GM18951 (cell line): ENCODE data around the gene IPO4.
"Not testable (repeated sequence)": the region's sequence is repeated elsewhere in the genome, so short reads cannot be mapped to it uniquely, and the experiment has no call there.

Source experiments
- POLR2A ChIP-seq: IDR thresholded peaks from 4 replicates; pipeline ENCODE4 v1.6.1; 2011; ENCODE audit warnings: mild to moderate bottlenecking; ENCODE audit not compliant: insufficient read length, insufficient read depth; ENCODE audit errors: extremely low read depth
- in situ Hi-C: fragments of 300-500 bp; cut with MboI; formaldehyde crosslinking; loops from one replicate; pipeline ENCODE4 v1.12.0; 2022; ENCODE audit warnings: low sequenced_read_pairs, mixed read lengths, inconsistent platforms; ENCODE audit not compliant: unreplicated experiment

Gene IPO4

GRCh38 chr14:24207104-24207551 lies 18.5 kb upstream of the IPO4 start:
- TF ChIP-seq POLR2A, result no peak
- in situ Hi-C loops, result no loop called here

DNA sequence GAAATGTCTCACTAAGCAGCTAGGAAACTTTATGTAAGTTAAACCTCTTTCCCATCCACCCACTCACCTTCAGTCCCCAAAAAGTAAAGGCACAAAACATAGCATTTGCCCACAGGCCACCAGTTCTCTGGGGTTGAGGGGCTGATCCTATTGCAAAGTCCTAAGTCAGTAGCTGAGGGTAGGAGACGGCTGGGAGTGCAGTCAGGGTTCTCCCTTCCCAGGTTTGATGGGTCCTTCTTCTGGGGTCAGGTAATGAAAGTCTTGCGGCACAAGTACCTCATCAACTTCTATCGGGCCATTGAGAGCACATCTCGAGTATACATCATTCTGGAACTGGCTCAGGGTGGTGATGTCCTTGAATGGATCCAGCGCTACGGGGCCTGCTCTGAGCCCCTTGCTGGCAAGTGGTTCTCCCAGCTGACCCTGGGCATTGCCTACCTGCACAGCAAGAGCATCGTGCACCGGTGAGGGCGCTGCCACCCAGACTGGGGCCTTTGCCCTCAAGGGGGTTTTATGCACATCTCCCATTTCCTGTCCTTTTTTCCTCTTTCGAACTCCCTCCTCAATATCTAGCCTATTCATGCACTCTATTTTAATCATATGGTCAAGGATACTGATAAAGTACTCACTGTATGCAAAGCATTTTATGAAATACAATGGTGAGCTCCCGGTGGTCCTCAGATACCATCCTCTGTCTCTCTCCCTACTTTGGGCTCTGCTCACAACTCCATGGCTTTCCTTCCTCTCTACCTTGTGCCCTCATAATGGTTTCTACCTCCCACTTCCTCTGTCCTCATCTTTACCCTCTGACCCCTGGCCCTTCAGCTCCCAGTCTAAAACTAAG lies 17.9 kb upstream of the IPO4 start:
- TF ChIP-seq POLR2A, result no peak
- in situ Hi-C loops, result no loop called here

DNA sequence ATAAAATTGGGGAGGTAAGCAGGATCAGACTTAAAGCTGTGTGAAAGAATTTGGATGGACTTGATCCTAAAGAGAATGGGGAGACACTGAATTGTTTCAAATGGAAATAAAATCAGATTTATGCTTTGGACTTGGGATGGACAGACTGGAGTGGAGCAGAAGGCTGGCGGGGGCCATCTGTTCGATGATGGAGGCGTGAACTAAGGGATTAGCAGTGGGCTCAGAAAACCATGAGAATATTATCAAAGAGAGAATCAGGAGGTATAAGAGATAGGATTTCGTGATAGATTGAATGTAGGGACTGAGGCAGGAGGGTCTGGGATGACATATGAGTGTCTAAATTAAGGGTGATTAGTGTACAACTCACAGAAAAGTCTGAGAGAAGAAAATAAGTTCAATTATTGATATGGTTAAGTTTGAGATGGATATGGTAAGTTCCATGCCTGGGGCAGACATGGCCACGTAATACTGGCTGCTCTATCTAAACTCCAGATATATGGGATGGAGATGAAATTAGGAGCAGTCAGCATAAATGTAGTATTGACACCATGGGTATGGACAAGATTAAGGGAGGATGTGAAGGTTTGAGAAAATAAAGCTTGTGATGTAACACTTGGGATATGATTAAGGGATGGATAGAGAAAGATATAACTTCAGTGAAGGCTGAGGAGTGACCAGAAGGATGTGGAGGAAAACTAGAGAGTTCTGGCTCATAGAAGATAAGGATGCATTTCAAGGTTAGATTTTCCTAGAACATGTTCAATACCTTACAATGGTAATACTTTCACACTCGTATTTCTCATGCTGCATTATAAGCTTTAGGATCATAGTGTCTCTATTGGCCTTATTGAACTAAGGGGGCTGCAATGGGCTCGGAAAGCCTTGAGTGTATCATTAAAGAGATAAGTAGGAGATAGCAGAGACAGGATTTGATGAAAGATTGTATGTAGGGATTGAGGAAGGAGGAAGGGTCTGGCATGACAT lies 15.8 kb upstream of the IPO4 start:
- in situ Hi-C loops, result no loop called here
- no peak for TF ChIP-seq POLR2A

DNA sequence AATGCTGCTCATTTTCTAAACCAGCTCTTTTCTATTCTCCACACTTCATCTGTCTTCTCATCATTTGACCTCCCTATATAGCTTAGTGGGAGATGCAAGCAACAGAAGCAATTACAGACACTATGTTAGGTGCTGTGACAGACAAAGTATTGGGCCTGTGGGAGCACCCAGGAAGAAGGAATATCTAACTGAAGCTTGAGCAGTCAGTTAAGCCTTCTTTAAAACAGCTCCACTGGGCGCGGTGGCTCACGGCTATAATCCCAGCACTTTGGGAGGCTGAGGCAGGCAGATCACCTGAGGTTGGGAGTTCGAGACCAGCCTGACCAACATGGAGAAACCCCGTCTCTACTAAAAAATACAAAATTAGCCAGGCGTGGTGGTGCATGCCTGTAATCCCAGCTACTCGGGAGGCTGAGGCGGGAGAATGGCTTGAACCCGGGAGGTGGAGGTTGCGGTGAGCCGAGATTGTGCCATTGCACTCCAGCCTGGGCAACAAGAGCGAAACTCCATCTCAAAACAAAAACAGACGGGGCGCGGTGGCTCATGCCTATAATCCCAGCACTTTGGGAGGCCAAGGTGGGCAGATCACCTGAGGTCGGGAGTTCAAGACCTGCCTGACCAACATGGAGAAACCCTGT lies 14.8 kb upstream of the IPO4 start:
- in situ Hi-C loops, result not testable (repeated sequence)

- in situ Hi-C loops, result not testable (repeated sequence)
Observed at GRCh38 chr14:24202538-24202937, 13.9 kb upstream of the IPO4 start.

- no peak for TF ChIP-seq POLR2A
- in situ Hi-C loops, result no loop called here
Observed at GRCh38 chr14:24198814-24199524, 10.4 kb upstream of the IPO4 start.

DNA sequence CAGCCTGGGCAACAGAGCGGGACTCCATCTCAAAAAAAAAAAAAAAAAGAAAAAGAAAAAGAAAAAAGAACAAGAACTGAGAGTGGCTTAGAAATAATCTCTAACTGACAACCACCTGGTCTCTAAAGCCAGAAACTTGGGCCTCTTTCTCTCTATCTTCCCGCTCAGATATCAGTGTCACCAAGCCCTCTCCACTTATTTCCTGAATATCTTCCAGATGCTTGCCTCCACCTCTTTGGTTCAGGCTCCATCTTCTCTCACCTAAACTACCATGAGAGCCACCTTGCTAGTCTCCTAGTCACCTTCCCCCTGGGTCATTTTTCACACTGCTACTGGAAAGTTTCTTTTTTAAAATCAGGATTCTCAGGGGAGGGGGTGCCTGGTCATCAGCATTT lies 8.4 kb upstream of the IPO4 start:
- in situ Hi-C loops, result no loop called here
- TF ChIP-seq POLR2A, result no peak

GRCh38 chr14:24196071-24197055 lies 7.7 kb upstream of the IPO4 start:
- TF ChIP-seq POLR2A, result no peak
- in situ Hi-C loops, result no loop called here

- in situ Hi-C loops, result no loop called here
- peak; percentile 68 for TF ChIP-seq POLR2A
Observed at GRCh38 chr14:24195186-24196070, 6.8 kb upstream of the IPO4 start, which contains the start of gene TM9SF1. Gene TM9SF1, minus strand, starts transcription at chr14:24195441. Its CDS starts 422 bp downstream, at chr14:24195019.

DNA sequence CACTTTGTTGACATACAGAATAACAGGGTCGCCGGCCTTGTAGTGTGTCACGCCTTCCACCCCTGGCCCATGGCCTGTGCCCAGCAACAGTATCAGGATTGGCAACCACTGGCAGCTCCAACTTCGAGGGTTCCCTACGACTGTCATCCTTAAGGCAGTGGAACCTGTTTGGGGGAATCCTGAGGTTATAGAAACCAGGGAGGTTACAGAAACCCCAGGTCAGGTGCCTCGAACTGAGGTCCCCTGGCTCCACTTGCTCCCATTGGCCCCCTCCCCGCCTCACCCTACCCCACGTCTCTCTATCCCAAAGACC lies 6.2 kb upstream of the IPO4 start:
- no peak for TF ChIP-seq POLR2A
- in situ Hi-C loops, result no loop called here
